Heart left ventricle (tissue), 13 donors: Measurements from ENCODE around the gene IGF2BP3.

Source experiments
- POLR2A ChIP-seq, 2 donors: fragments of 450-650 bp; IDR thresholded peaks; one replicate each; pipeline ENCODE4 v1.6.1; 2017; ENCODE audit warnings: antibody characterized with exemption in 2 of 2, mild to moderate bottlenecking in 2 of 2, moderate library complexity in 2 of 2
- TF ChIP-seq, protein P1 (sequence below), 12 donors: fragments of 200-600 bp; sonication (generic) in 4 of 12; IDR thresholded peaks; one replicate each; pipeline versions ENCODE4 v1.5.0 to v1.8.0; 2018 to 2022; ENCODE audit warnings: antibody characterized with exemption in 12 of 12, mild to moderate bottlenecking in 5 of 12
- donor health status: ischemic (EF 13 %, LVEDD 7.1; RV severe dilation, severe dysfunction).
- donor health status: DM: no; HTN: yes; CAD: no.
- donor health status: DM: no; HTN: no; CAD: no.
- donor health status: ischemic (EF 25% LVEDD 6.9; RV normal size, moderate dysfunction).
- donor health status: ischemic (EF 25% LVEDD 5.7; RV mildly dilated, moderate dysfunction).
- donor health status: ischemic (EF 35%, LVEDD 5.7; RV mildly dilated, moderate dysfunction).
- donor health status: nonischemic (EF 11% LVEDD 7.7; RV severe dilation, severe dysfunction).
- donor health status: DM: yes; HTN: yes; CAD: no.
- donor health status: PGD.
- donor health status: ischemic (EF 29% LVEDD 5.4; RV normal size, mild dysfunction).
- donor health status: nonischemic (EF 23%, LVEDD 6.1; RV moderate dilation, normal function).

DNA sequence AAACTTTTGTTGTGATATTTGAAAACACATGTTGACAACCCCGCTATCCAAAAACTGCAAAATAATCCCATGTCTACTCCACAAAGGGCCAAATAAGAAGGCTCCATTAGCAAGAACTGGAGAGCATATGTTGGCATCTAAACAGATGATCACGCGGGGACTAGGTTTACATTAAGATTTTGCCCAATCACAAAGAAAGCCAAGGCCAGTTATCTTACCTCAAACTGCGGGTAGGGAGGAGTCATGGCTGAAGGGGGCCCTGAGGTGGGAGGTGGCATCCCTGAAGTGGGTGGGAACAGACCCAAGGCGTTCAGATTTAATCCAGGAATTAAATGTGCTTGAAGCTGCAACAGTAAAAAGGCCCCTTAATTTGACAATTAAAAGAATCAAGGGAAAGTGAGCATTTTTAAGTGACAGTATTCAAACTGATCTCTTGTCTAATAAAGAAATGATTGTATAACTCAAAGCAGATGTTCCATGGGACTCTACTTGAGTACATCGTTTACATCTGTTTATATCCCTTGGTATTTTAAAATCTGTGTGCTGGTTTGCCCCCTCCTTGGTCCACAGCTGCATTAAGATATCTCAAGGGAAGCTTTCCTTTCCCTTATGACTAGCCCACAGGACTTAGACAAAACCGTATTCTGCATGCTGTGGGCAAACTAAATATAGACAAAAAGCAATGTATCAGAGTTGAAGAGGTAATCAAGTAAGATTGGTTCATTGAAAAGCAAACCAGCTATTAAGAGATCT lies 128.3 kb downstream of the IGF2BP3 start:
- TF ChIP-seq, protein P1, sequence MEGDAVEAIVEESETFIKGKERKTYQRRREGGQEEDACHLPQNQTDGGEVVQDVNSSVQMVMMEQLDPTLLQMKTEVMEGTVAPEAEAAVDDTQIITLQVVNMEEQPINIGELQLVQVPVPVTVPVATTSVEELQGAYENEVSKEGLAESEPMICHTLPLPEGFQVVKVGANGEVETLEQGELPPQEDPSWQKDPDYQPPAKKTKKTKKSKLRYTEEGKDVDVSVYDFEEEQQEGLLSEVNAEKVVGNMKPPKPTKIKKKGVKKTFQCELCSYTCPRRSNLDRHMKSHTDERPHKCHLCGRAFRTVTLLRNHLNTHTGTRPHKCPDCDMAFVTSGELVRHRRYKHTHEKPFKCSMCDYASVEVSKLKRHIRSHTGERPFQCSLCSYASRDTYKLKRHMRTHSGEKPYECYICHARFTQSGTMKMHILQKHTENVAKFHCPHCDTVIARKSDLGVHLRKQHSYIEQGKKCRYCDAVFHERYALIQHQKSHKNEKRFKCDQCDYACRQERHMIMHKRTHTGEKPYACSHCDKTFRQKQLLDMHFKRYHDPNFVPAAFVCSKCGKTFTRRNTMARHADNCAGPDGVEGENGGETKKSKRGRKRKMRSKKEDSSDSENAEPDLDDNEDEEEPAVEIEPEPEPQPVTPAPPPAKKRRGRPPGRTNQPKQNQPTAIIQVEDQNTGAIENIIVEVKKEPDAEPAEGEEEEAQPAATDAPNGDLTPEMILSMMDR (IDR thresholded peaks at IDR 0.05): no peak
- TF ChIP-seq POLR2A (IDR thresholded peaks at IDR 0.05): no peak
